NCI-H526 treated with DMSO at 0.1 percent for 48 hours (cell line): Measurements from ENCODE around the gene CDK11B.
A peak's percentile ranks its signal among the peaks of the same experiment; 100 is the strongest.

Experiments used
- DNase-seq: peaks from one replicate; lab custom pipeline; 2025; lab: John Stamatoyannopoulos, UW

CDK11B gene

DNA sequence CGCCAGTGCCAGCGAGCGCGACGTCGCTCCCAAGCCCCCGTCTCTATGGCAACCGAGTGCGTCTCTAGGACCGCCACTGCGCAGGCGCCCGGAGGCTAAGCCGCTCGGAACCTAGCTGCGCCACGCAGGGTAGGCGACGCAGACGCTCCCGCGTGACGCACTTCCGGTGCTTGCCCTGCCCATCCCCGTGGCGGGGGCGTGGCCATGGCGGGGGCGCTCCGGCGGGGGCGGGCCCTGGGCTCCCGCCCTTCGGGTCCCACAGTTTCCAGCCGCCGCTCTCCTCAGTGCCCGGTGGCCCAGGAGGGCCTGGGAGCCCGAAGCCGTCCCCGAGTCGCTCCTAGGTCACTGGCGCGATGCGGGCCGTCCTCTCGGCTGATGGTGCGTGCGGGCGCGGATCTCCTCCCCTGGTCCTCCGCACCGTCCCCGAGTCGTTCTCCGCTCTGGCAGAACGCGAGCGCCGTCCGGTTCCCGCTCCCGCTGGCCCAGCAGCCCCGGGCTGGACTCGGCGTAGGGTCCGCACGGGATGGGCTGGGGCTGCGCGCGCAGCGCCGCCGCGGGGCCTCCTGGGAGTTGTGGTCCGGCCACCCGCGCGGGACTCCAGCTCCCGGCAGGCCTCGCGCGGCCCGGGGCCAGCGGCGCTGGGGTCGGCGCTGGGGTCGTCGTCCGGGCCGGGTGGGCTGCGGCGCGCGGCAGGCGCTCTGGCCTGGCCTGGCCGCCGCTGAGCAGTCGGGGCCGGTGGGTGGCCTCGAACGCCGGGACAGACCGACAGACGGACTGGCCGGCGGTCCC is 43.4 kb downstream of the CDK11B start, which contains the start of gene MIB2:
MIB2 (plus strand) TSS at position 245 of the 789 bp plus-strand sequence. CDS start 7,953 bp downstream, outside the sequence.
- peak; percentile 94 for DNase-seq

- DNase-seq, result no peak
These were observed 43.9 kb downstream of the CDK11B start for GRCh38 chr1:1614954-1615255.

DNA sequence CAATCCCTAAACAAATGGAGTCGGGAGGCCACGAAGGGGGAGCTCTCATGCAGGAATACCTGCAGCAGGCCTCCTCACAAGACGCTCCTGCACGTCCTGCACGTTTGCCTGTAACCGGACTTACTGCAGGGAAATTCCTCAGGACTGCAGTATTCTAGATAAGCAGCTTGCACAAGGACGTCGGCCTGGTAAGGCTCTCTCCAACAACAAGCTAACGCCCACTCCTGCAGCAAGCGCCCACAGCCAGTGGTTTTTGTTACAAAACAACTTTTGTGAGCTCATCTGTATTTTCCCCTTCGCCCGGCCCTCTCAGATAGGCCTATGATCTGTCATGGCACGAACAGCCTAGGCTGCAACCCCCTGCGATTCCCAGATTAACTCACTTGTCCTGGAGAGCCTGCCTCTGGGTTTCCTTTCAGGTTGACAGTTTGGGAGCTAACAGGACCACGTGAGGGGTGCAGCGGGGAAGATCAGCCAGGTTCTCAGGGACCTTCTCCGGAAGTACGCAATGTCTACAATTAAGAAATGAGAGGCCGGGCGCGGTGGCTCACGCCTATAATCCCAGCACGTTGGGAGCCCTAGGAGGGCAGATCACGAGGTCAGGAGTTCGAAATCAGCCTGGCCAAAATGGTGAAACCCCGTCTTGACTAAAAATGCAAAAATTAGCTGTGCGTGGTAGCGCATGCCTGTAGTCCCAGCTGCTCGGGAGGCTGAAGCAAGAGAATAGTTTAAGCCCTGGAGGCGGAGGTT is 44.4 kb downstream of the CDK11B start:
- no peak for DNase-seq

DNA sequence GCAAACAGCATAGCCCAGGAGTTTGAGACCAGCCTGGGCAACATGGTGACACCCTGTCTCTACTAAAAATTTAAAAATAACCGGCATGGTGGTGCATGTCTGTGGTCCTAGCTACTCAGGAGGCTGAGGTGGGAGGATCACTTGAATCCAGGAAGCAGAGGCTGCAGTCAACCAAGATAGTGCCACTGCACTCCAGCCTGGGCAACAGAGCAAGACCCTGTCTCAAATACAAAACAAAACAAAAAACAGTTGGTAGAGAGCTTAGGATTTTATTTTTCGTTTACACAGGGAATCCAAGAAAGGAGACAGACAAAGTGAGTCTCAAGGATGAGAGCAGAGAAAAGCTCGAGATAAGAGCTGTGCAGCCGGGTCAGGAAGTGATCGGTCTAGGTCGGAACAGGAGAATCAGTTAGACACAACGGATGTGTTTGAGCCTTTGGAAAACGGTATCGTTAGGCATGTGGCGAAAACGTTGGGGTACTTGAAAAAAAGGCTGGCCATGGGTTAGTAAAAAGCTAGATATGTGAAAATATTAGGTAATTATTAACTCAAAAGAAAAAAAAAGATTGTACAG is 45.2 kb downstream of the CDK11B start:
- no peak for DNase-seq

GRCh38 chr1:1612104-1612400 is 46.8 kb downstream of the CDK11B start:
- DNase-seq, result no peak

GRCh38 chr1:1610796-1611195 is 48.0 kb downstream of the CDK11B start:
- DNase-seq, result no peak

- no peak for DNase-seq
These were observed 48.9 kb downstream of the CDK11B start for GRCh38 chr1:1609822-1610485.

GRCh38 chr1:1606232-1606631 is 52.6 kb downstream of the CDK11B start:
- DNase-seq, result no peak

- DNase-seq, result no peak
These were observed 53.1 kb downstream of the CDK11B start for GRCh38 chr1:1605724-1606123.

DNA sequence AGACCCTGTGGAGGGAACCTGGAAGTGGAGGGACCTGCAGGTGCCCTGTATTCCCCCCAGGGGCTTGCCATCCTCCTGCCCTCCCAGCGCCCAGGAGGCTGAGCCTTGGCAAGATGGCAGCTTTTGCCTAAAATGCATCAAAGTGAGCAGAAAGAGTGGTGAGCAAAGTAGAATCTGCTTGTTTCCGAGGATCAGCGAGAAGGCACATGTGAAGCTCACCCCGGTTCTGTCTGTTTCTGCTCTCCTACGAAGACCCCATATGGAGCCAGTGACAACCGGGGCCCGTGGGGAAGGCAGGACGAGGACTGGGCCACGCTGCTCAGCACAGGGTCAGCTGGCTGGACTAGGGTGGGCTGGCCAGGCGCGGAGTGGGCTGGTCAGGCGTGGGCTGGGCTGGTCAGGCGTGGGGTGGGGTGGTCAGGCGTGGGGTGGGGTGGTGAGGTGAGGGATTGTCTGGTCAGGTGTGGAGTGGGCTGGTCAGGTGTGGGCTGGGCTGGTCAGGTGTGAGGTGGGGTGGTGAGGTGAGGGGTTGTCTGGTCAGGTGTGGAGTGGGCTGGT is 53.7 kb downstream of the CDK11B start:
- no peak for DNase-seq

DNA sequence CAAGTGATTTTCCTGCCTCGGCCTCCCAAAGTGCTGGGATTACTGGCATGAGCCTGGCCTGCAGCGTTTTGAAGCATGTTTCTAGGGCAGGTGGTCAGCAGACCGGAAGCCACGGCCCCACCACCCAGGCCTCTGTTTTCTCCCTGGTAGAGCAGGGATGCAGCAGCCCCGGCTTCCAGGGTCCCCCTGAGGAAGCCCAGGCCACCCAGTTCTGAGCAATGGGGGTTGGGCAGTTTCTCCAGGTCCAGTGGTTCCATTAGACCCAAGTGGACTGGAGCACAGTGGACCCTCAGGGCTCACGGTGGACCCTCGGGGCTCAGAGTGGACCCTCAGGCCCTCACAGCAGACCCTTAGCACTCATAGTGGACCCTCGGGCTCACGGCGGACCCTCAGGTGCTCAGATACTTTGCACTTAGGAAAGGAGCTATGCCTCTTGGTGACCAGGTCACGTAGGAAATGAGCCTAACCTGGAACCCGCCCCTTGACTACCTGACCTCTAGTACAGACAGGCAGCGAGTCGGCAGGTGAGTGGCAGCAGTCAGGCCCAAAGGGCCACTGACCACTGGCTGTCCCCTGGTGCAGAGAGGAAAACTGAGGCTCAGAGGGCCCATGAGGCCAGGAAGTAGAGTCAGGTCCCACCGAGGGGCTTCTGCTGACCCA is 54.3 kb downstream of the CDK11B start:
- DNase-seq, result no peak

DNA sequence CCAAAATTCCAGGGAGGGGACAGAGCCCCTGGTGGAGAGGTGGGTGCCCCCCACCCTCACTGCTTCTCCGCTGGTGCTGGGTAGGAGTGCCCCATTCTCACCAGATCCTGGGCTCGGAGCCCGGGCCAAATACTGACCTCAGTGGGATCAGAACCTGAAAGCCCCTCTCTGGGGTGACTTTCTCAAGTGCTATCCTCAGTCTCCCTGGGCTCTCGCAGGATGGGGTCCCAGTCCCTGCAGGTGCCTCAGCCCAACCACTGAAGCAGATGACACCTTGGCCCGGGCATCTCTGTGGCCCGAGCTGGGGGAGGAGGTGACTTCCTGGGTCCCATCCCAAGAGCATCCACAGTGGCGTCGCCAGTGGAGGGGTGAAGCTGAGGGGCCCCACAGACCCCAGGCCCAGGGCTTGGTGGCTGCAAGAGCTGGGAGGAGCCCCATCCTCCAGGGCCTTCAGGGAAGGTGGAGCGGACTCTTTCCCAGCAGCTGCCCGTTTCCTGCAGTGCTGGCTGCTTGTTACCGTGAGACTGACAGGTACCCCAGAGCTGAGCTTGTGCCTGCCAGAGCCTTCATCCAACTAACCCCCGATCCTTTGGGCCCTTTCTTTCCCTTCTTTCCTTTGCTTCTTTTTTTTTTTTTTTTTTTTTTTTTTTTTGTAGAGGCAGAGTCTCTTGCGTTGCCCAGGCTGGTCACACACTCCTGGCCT is 55.0 kb downstream of the CDK11B start:
- DNase-seq, result no peak

DNA sequence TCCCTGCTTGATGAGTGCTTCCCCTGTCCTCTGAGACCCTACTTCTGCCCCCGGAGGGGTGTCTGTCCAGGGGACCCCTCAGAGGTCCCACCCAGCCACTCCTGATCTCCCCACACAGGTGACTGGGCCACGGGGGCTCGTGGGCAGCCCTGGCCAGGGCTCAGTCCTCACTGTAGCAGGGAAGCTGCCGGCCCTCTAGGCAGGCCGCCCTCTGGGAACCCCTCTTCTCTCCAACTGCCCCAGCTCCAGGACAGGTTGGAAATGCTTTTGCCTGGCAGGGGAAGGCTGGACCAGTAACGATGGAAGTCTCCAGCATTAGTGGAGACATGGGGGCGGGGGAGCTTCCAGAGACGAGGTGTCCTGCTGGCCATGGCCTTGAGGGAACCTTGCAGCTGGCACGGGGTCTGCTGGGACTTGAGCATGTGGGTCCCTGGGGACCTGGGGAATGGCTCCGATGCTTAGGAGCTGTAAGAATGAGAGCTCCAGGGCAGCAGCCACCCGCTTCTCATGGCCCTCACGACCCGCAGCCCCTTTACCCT is 55.8 kb downstream of the CDK11B start:
- no peak for DNase-seq

DNA sequence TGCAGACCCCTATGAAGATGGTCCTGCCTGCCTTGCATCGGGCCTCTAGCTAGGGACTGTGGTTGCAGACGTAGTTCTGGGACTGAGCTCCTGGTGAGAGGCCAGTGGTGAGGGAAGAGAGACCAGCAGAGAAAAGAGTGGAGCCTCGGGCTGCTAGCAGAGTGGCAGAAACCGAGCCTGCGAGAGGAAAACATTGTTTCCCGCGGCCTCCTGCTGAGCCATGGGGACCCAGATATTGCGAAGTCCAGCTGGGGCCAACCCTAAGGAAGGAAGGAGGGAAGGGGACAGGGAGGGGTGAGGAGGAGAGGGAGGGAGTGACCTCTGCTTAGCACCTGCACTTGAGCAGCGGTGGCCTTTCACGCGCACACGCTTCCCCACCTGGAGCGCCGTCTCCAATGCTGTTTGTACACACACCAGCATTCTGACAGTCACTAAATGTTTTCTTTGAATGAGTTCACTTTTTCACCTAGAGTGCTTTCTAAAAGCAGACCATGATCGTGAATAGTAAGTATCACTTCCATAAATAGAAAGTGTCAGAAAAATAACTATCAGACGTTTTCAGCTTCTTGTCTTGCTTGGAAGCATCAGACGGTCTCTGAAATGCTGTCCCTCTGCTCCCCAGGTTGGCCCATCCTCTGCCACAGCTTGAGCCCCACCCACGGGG is 56.4 kb downstream of the CDK11B start:
- DNase-seq, result no peak

DNA sequence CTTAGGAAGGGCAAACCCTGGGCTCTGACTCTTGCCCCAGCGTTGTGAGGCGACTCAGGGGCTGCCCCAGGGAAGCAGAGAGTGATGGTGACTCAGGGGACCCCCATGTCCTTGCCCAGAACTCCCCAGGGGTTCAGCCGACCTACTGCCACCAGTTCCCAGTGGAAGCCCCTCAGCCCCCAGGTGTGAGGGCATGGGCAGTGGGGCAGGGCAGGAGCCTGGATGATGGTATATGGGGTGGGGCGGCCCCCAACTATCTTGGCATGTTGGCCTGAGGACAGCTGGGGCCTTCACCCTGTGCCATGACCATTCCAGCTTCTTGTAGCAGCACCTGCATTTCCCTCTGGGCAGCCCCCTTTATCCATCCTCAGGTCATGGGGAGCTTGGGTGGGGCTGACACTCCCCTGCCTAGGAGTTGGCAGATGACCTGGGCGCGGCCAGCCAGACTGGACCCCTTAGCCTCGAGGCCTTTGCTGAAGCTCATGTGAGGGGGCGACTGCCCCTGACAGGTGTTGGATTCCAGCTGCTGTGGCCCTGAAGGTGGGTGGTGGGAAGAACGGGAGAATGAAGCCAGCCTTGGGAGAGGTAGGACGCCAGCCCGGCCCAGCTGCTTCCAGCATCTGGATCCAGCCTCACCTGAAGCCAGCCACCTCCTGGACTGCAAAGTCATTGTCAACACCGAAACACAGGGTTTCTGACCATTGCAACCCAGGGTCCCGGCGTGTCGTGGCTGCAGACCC is 57.1 kb downstream of the CDK11B start:
- DNase-seq, result no peak

GRCh38 chr1:1600861-1601563 is 57.8 kb downstream of the CDK11B start:
- DNase-seq, result no peak

DNA sequence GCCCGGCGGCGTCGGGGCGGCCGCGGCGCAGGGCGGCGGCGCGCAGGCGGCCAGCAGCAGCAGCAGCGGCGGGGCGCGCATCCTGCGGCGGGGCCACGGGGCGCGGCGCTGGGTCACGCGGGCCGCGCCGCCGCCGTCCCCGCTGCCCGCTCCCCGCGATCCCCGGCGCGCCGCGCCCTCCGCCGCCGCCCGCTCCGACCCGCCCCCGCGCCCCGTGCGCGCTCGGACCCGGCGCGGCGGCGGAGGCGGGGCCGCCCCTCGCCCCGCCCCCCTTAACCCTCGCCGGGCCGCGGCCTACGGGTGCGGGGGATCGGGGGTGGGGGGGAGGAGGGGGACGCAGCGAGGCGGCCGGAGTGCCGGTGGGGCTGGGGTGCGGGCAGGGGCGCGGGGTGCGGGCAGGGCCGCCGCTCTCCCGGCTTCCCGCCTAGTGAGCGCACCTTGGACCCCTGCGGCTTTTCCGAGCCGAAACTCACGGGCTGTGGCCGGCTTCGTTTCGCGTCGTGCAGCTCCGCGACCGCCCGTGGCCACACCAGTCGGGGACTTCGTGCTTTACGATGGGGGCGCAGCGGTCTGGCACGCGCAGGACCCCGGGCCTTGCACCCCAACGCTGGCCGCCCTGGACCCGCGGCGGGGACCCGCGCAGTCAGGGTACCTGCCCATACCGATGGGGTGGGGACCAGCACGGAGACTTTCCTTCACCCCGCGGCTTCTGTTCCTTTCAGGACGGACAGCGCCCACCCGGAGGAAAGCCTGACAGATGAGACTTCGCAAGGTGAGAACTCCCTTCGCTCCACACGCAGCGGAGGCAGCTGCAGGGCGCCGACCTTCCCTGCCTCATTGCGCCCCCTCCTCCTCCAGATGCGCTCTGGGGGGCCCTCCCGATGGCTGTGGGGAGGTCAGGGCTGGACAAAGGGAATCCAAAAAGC is 58.6 kb downstream of the CDK11B start, which contains the start of gene FNDC10:
FNDC10 (minus strand) TSS at position 201 of the 926 bp plus-strand sequence; CDS start at position 81, 120 bp downstream.
- no peak for DNase-seq
